Effector memory CD8-positive, alpha-beta T cell (primary cell): ENCODE results near the gene OAF.

ENCODE experiments used
- ATAC-seq: fragments of 150-1000 bp; cut with Tn5 transposase; replicated peaks from 2 replicates; pipeline ENCODE4 v1.10.0; 2021; ENCODE audit warnings: mild to moderate bottlenecking, moderate library complexity
- DNase-seq, 3 experiments: peaks; one replicate each; pipeline ENCODE4 v3.0.0; 2021
- H3K27ac Mint-ChIP-seq, 2 donors: one replicate each; pipeline ENCODE4 v1.8.0; 2022; ENCODE audit warnings: mild to moderate bottlenecking in 2 of 2, mixed read lengths in 2 of 2, moderate library complexity in 2 of 2
- H3K27me3 Mint-ChIP-seq, 2 donors: one replicate each; pipeline ENCODE4 v1.8.0; 2022; ENCODE audit warnings: mixed read lengths in 2 of 2
- H3K36me3 Mint-ChIP-seq: one replicate; pipeline ENCODE4 v1.8.0; 2022; ENCODE audit warnings: mild to moderate bottlenecking, moderate library complexity, mixed read lengths; ENCODE audit not compliant: insufficient read depth
- H3K4me1 Mint-ChIP-seq, 2 donors: one replicate each; pipeline ENCODE4 v1.8.0; 2022; ENCODE audit warnings: low read depth in 2 of 2, mixed read lengths in 2 of 2
- H3K4me3 Mint-ChIP-seq, 2 donors: one replicate each; pipeline ENCODE4 v1.8.0; 2022; ENCODE audit warnings: mild to moderate bottlenecking in 2 of 2, mixed read lengths in 2 of 2, moderate library complexity in 2 of 2
- H3K9me3 Mint-ChIP-seq, 2 donors: one replicate each; pipeline ENCODE4 v1.8.0; 2022; ENCODE audit warnings: mixed read lengths in 2 of 2

OAF gene

DNA sequence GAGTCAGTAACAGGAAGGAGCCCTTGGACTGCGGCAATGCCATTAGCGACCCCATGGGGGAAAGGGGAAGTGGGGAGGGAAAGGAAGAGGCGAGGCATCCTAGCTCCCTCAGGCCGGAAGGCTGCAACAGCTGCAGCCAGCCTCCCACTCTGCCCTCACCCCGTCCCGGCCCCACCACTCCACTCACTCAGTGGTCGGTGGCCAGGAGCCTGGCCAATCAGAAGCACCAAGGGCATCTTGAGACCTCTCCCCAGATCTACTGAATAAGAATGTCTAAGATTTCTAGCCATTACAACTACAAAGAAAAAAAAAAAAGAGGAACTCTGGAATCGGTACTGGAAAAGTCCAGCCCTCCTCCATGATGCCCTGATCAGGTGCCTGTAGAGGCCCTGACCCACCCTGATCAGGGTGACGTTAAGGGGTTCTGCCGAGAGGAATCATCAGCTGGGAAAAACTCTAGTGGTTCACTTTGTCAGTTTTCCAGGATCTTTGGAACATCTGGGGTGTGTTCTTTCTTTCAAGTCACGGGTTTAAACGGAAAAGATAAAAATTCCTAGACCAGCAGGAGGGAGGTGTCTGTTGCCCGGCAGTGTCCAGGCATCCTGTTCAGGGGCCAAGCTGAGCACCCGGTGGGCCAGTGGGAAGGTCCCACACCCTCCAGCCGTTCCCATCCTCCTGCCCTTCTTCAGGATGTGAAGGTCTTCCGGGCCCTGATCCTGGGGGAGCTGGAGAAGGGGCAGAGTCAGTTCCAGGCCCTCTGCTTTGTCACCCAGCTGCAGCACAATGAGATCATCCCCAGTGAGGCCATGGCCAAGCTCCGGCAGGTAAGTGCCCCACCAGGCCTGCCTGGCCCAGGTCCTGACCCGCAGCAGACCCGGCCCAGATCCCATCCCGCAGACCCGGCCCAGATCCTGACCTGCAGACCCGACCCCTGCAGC is 14.4 kb downstream of the OAF start:
- Mint-ChIP-seq H3K36me3 (no peaks in the 10 kb centered on the region), H3K9me3 (no peaks in the 10 kb centered on the region), H3K27ac (peak overlapping the region in 1 of 2 donors; percentile 3), H3K4me3 (no peak overlapping the region), H3K27me3 (peaks cover 21 to 63% of the 10 kb centered on the region in 2 donors), H3K4me1 (peaks cover 4 to 6% of the 10 kb centered on the region in 2 donors)
- no peak for DNase-seq
- no peak for ATAC-seq

DNA sequence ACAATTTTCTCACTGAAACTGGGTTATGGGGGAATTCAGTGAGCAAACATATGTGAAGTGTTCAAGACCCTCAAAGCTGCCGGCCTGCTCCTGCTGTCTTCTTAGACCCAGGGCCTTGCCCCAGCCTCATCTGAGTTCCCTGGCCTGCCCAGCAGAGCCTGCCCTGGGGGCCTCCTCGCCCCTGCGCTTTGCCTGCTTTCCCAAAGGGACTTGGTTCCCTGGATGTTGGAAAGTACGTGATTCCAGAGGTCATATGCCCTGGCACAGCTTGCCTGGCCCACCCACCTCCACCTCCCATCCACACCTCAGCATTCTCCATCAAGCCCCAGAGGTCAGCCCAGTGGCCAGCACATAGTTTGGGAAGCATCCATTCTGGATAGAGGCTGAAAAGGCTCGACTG is 15.4 kb downstream of the OAF start:
- H3K4me3 Mint-ChIP-seq, result no peak overlapping the region
- no peak for DNase-seq
- H3K27me3 Mint-ChIP-seq, result peaks cover 26 to 58% of the 10 kb centered on the region in 2 donors
- no peaks in the 10 kb centered on the region for H3K36me3 Mint-ChIP-seq
- no peak for ATAC-seq
- no peaks in the 10 kb centered on the region for H3K9me3 Mint-ChIP-seq
- no peak overlapping the region for H3K27ac Mint-ChIP-seq
- H3K4me1 Mint-ChIP-seq, result peaks cover 4 to 6% of the 10 kb centered on the region in 2 donors

DNA sequence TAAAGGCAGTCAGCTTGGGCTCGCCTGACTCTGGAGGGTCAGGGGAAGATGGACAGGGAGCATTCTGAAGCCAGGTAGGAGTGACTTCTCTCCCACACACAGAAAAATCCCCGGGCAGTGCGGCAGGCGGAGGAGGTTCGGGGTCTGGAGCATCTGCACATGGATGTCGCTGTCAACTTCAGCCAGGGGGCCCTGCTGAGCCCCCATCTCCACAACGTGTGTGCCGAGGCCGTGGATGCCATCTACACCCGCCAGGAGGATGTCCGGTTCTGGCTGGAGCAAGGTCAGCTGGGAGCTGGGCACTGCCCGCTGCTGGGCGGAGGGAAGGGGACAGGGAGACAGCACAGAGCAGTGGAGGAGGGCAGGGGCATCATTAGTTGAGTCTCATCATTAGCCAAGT is 15.9 kb downstream of the OAF start:
- no peaks in the 10 kb centered on the region for H3K36me3 Mint-ChIP-seq
- ATAC-seq, result no peak
- no peak overlapping the region for H3K4me3 Mint-ChIP-seq
- H3K27me3 Mint-ChIP-seq, result peaks cover 26 to 59% of the 10 kb centered on the region in 2 donors
- H3K4me1 Mint-ChIP-seq, result peaks cover 4 to 6% of the 10 kb centered on the region in 2 donors
- H3K27ac Mint-ChIP-seq, result no peak overlapping the region
- H3K9me3 Mint-ChIP-seq, result no peaks in the 10 kb centered on the region
- DNase-seq, result no peak

DNA sequence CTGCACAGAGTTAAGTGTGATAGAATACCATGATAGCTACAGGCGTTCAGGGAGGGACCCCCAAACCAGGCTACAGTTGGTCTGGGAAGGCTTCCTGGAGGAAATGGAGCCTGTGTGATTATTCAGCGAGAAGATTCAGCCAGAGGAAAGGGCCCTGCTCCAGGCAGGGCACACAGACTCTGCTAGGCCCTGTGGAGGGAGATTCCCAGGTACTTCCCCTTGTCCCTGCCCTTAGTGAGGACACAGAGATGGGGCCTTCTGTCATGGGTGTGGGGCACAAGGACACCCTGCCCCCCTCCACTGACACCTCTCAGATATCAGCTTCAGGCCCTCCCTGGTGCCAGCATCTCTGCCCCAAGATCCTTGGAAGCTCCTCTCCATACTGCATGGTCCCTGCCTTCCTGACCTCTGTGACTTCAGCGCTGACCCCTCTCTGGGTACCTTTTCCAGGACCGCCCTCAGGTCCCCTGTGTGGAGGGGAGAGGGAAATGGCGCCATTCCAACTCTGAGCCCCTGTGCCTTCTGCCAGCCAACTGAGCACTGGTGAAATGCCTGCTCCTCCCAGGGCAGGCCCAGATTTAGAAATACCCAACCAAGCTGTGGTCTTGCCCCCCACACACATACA is 16.5 kb downstream of the OAF start:
- peaks cover 28 to 62% of the 10 kb centered on the region in 2 donors for H3K27me3 Mint-ChIP-seq
- no peak for DNase-seq
- H3K36me3 Mint-ChIP-seq, result no peaks in the 10 kb centered on the region
- no peak for ATAC-seq
- H3K4me1 Mint-ChIP-seq, result peaks cover 4 to 6% of the 10 kb centered on the region in 2 donors
- no peak overlapping the region for H3K27ac Mint-ChIP-seq
- H3K4me3 Mint-ChIP-seq, result no peak overlapping the region
- no peaks in the 10 kb centered on the region for H3K9me3 Mint-ChIP-seq

DNA sequence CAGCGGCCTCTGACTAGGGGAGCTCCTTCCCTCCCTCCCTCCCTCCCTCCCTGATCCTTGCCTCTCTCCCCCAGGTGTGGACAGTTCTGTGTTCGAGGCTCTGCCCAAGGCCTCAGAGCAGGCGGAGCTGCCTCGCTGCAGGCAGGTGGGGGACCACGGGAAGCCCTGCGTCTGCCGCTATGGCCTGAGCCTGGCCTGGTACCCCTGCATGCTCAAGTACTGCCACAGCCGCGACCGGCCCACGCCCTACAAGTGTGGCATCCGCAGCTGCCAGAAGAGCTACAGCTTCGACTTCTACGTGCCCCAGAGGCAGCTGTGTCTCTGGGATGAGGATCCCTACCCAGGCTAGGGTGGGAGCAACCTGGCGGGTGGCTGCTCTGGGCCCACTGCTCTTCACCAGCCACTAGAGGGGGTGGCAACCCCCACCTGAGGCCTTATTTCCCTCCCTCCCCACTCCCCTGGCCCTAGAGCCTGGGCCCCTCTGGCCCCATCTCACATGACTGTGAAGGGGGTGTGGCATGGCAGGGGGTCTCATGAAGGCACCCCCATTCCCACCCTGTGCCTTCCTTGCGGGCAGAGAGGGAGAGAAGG is 18.1 kb downstream of the OAF start:
- no peaks in the 10 kb centered on the region for H3K9me3 Mint-ChIP-seq
- DNase-seq, result no peak
- H3K36me3 Mint-ChIP-seq, result no peaks in the 10 kb centered on the region
- no peak for ATAC-seq
- peaks cover 4 to 6% of the 10 kb centered on the region in 2 donors for H3K4me1 Mint-ChIP-seq
- peaks cover 44 to 72% of the 10 kb centered on the region in 2 donors for H3K27me3 Mint-ChIP-seq
- no peak overlapping the region for H3K4me3 Mint-ChIP-seq
- H3K27ac Mint-ChIP-seq, result no peak overlapping the region

DNA sequence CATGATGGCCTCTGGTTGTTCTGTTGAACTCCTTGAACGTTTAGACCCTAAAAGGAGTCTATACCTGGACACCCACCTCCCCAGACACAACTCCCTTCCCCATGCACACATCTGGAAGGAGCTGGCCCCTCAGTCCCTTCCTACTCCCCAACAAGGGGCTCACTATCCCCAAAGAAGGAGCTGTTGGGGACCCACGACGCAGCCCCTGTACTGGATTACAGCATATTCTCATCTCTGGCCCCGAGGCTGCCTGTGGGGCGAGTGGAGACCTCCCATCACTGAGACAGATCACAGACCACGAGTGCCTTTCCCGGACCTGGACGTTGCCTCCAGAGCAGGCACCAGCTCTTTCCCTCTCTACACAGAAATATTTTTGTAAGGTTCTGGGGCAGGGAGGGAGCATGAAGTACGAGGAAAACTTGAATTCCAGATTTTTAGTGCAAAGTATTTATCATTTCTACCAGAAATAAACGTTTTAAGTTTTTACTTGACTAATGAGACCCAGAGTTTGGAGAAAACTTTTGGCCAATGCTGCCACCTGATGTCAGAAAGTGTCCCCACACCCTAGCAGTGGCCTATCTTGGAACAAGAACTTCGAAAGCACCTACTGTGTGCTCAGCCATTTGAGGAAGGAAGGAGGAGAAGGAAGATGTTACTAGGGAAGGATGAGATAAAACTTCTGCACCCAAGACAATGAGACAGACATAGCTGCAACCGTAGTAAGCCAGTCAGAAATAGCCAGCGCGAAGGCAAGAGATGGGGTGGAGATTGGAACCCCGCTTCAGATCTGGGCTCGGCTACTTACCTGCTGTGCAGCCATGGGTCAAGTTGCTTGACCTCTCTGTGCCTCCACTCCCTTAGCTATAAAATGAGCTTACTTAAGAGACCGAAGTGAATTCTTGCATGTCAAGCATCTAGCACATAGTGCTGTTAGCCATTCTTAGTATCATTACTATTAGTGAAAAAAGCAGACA is 18.9 kb downstream of the OAF start:
- Mint-ChIP-seq H3K4me3 (no peak overlapping the region), H3K4me1 (peaks cover 0 to 4% of the 10 kb centered on the region in 2 donors), H3K27me3 (peaks cover 46 to 72% of the 10 kb centered on the region in 2 donors), H3K27ac (no peak overlapping the region), H3K36me3 (no peaks in the 10 kb centered on the region), H3K9me3 (no peaks in the 10 kb centered on the region)
- no peak for DNase-seq
- ATAC-seq, result no peak

DNA sequence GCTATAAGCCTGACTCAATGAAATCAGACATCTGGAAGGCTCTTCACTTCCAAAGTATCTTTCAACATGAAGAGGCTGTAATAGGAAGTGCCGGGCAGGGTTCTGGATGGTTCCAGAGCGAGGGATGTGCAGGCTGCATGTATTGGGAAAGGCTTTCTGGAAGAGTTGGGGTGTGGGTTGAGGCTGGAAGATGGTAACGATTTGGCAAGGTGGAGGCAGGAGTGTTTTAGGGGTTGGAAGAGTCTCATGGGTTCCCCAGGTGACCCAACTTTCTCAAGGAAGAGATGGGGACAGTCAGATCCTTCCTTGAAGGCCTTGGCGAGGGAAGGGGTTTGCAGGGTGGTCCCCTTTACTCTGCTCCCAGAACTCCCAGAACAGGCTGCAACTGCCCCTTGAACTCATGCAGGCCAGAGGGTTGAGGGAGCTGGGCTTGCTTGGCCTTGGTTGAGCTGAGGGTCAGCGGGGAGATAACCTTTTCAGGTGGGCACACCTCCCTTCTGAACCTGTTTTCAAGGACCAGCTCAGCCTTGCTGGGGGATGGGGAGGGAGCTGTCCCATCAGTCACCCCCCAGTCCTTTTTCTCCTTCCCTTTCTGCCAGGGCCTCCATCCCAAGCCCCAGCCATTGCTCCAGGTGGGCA is 19.7 kb downstream of the OAF start:
- peaks cover 39 to 72% of the 10 kb centered on the region in 2 donors for H3K27me3 Mint-ChIP-seq
- H3K27ac Mint-ChIP-seq, result no peak overlapping the region
- ATAC-seq (no peak), DNase-seq (no peak)
- H3K36me3 Mint-ChIP-seq, result no peaks in the 10 kb centered on the region
- no peak overlapping the region for H3K4me3 Mint-ChIP-seq
- no peaks in the 10 kb centered on the region for H3K4me1 Mint-ChIP-seq
- no peaks in the 10 kb centered on the region for H3K9me3 Mint-ChIP-seq

DNA sequence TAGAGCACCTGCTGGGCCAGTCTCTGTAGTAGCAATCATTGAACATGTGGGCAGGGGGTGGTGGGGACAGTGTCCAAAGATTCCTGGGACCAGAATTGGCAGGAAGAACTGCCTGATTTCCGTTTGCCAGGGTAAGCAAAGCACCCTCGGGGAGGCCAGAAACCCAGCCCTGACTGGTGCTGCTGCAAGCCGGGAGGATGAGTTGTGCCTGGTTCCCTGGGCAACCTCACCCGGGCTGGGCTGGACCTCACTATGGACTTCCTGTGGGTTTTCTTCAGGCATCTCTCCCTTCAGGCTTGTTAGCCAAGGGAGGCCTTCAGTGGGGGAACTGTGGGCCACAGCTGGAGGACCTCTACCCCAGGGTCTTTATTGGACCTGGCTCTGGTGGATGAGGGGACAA is 21.1 kb downstream of the OAF start:
- no peaks in the 10 kb centered on the region for H3K9me3 Mint-ChIP-seq
- H3K4me1 Mint-ChIP-seq, result no peaks in the 10 kb centered on the region
- H3K27ac Mint-ChIP-seq, result no peak overlapping the region
- H3K27me3 Mint-ChIP-seq, result peaks cover 33 to 78% of the 10 kb centered on the region in 2 donors
- H3K36me3 Mint-ChIP-seq, result no peaks in the 10 kb centered on the region
- no peak overlapping the region for H3K4me3 Mint-ChIP-seq
- no peak for DNase-seq
- ATAC-seq, result no peak

DNA sequence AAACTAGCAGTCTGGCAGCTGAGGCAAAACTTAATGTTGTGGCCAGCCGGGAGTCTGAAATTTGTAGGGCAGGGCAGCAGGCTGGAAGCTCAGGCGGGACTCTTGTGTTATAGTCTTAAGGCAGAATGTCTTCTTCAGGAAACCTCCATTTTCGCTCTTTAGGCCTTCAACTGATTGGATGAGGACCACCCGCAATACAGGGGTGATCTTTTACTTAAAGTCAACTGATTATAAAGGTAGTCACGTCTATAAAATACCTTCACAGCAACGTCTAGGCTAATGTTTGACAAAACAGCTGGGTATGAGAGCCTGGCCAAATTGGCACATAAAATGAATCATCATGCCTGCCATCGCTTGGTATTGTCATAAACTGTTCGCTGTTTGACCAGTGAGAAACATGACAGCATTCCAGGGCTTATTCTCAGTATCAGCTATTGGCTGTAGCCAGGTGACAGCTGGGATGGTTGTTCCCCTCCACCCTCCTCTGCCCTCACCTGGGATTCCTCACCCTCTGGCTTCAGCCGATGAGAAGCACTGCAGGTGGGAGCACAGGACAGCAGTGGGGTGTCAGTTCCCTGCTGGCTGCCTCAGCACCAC is 22.5 kb downstream of the OAF start:
- peaks cover 46 to 83% of the 10 kb centered on the region in 2 donors for H3K27me3 Mint-ChIP-seq

DNA sequence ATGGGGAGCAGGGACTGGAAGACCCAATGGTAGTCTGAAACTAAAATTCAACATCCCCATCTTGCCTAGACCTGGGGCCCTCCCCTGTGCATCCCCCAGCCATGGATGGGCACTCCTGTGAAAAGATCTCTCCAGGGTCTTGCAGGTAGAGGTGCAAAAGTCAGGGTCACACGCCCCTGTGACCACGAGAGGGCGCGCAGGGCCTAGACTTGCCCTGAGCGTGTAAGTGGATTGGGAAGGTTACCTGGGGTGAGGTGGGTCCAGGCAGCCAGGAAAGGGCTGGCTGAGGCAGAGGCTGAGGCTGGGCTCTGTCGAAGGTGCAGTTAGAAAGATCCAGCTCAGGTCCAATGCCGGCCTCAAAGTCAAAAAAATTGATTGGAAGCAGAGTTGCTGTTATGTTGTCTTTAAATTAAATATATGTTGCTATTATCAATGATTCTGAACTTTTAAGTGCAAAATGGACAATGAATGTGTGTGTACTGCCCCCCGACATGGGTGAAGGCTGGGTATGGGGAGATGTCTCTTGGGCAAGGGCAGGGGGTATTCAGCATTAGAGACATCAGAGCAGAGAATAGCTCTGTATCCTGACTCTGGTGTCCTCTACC is 24.3 kb downstream of the OAF start:
- peaks cover 58 to 92% of the 10 kb centered on the region in 2 donors for H3K27me3 Mint-ChIP-seq

More for the DNA sequence above, 22.5 kb downstream of the OAF start:
- ATAC-seq (no peak), DNase-seq (no peak)
- no peaks in the 10 kb centered on the region for H3K4me1 Mint-ChIP-seq
- H3K9me3 Mint-ChIP-seq, result no peaks in the 10 kb centered on the region
- no peak overlapping the region for H3K27ac Mint-ChIP-seq
- H3K36me3 Mint-ChIP-seq, result peaks cover 3% of the 10 kb centered on the region
- H3K4me3 Mint-ChIP-seq, result no peak overlapping the region

DNA sequence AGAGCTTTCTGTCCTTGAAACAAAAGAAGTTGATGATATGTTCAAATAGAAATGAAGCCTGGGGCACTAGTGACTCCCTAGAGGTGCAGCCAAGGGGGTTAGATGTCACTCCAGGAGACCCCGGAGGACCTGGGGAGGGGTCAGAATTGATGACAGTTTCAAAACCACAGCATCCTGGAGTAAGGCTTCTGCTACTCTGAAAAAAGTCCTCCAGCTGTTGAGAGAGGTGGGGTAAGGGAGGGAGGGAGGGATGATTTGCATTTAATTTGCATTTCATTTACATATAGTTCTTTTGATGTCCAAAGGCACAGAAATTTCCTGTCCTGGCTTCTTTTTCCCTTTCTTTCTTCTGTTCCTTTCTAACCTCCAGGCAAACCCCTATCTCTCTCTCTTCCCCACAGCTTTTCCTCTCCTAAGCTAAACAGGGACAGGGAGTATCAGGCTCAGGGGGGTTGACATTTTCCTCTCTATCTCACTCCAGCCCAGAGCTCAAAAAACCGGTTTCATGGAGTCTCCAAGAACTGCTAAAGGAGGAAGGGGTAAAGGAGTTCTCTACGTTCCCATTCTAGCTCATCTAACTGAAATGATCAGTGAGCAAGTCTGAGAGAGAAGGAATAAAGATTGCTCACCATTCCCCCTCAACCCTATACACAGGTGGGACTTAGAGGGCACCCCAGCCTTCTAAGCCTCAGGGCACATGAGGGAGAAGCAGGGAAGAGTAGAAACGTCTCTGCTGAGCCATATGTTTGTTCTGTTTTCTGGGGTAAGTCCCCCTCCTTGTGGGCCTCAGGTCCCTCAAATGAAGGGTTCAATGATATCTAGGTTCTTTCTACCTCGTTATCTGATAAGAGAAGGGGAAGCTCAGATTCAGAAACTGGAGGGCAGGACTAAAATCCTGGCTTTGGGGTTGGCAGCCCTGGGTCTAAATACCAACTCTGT is 25.6 kb downstream of the OAF start:
- Mint-ChIP-seq H3K4me3 (no peak overlapping the region), H3K27ac (no peak overlapping the region), H3K36me3 (peaks cover 3% of the 10 kb centered on the region), H3K4me1 (peaks cover 0 to 5% of the 10 kb centered on the region in 2 donors), H3K9me3 (no peaks in the 10 kb centered on the region), H3K27me3 (peaks cover 64 to 97% of the 10 kb centered on the region in 2 donors)
- DNase-seq, result no peak
- no peak for ATAC-seq

More for the DNA sequence above, 24.3 kb downstream of the OAF start:
- DNase-seq (peak; percentile 13 to 29 (median 19)), ATAC-seq (no peak)
- H3K4me3 Mint-ChIP-seq, result no peak overlapping the region
- no peak overlapping the region for H3K27ac Mint-ChIP-seq
- peaks cover 0 to 2% of the 10 kb centered on the region in 2 donors for H3K4me1 Mint-ChIP-seq
- peaks cover 3% of the 10 kb centered on the region for H3K36me3 Mint-ChIP-seq
- no peaks in the 10 kb centered on the region for H3K9me3 Mint-ChIP-seq
